Measurements from ENCODE around the gene HTRA2.

DNA sequence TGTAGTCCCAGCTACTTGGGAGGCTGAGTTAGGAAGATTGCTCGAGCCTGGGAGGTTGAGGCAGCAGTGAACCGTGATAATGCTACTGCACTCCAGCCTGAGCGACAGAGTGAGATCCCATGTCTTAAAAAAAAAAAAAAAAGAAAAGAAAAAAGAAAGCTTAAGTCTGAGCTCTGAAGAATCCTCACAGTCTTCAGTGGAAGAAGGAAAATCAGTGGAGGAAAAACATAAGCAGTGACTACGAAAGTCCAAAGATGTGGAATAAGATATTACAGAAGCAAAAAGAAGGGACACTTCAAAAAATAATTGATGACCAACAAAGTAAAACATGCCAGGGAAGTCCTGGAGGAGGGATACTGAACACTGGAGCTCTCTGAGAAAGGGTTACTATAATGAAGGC lies 19.5 kb upstream of the HTRA2 start:
- TF ChIP-seq CTCF (IDR thresholded peaks at IDR 0.05; ENCODE audit: low read depth, low read length) (no peak), POLR2A (IDR thresholded peaks at IDR 0.05; ENCODE audit: extremely low read depth, insufficient read length) (no peak), MAX (IDR thresholded peaks at IDR 0.05; ENCODE audit: low read depth, low read length) (no peak)
